Hematopoietic multipotent progenitor cell treated with erythropoietin and hydrocortisone succinate and interleukin-3 and kit ligand, for 17 days (in vitro differentiated cells): ENCODE data around the gene GLYATL1.

ENCODE experiments used
- DNase-seq: peaks from one replicate; pipeline ENCODE4 v3.0.0-alpha.2; 2015; ENCODE audit warnings: low spot score

Gene GLYATL1

DNA sequence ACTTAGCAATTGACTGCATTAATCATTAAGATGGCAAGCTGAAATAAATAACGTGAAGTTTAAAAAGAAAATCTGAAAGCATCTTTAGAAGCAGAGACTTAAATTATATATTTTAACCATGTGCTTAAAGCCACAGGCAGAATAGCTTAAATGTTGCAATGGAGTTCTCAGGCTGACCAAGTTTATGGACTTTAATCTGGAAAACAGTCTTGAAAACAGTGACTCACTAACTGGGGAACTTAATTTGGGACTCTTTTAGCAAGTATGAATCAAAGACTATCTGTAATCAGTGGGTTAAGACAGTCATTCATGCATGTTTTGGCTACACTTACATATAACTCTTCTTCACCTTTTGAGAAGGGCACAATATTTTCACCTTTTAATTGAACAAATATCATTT is 12.6 kb upstream of the GLYATL1 start:
- no peak for DNase-seq

- no peak for DNase-seq
These were observed 11.7 kb upstream of the GLYATL1 start for GRCh38 chr11:58927393-58928106.

DNA sequence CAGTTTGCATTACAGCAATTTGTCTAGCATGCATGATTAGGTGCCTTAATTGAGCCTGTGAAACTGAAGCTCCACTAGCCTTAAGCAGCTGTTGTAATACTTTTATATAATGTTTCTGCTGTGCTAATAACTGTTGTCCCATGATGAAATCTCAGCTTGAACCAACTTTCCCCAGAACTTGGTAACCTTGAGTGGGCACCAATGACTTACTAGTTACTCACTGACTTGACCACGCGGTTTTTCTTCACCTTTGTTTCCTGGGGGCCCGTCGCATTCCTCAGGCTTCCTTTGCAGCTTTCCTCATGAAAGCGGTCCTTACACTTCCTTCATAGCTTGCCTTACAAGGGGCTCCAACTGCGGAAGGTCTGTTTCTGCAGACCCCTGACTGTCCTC is 11.2 kb upstream of the GLYATL1 start:
- no peak for DNase-seq

DNA sequence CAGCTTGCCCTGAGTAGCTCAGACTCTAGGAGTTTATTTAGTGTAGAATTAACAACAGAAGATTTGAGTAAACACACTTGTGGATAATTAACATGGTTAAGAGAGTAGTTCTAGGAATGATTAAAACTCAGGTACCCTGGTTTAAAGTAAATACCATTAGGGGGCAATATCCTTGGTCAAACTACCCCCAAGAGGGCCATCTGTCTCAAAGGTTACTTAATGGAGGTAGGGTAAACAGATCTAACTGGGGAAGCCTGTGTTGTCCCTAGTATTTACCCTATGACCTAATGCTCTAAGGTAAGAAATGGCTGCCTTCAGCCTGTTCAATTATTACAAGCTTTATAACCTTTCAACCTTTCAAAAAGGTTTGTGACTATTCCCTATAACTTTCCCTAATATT is 10.6 kb upstream of the GLYATL1 start:
- DNase-seq = no peak

DNA sequence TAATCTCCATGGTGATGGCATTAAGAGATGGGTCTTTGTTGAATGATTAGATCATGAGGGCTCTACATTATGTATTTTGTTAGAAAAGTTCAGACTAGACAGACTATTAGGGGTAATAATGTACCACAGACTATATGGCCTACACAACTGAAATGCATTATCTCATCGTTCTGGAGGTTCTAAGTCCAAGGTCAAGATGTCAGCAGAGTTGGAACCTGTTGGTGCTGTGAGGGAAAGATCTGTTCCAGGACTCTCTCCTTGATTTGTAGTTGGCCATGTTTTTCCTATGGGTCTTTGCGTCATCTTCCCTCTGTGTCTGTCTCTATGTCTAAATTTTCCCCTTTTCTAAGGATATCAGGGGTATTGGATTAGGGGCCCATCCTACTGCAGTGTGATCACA is 8.4 kb upstream of the GLYATL1 start:
- DNase-seq = no peak

DNA sequence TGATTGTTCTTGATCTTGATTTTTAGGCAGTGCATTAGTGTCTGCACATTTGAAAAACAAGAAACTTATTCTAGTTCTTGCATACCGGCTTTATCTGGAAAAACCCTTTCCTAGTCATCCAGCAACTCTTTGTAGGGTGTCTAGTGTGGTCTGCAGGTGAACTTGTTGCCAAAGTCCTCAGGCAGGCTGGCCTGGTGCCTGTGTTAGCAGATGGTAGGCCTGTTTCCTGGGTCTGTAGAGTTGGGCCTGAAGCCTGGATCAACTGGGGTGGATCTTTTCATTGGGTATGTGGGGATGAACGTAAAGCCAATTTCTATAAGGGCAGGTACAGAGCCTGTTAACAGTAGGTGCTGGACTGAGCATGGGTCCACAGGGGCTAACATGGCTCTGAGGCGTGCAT is 5.6 kb upstream of the GLYATL1 start:
- DNase-seq = no peak

- no peak for DNase-seq
These were observed 4.3 kb upstream of the GLYATL1 start for GRCh38 chr11:58934945-58935513.

DNA sequence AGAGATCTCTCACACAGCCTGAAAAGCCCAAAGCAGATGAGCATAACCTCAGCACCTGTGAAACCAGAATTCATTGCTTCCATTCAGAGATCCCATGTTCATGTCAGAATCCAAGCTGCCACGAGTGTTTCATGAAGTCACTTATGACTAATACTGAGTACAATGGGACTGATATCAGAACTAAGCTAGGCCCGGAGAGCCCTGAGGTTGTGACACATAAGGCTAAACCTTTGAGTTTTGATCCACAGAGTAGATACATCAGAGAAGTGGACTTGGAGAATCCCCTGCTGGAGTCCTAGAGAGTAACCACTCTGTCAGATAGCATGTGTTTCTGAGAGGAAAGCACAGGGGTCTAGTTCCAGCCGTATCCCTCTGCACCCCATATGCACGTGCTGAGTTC is 890 bp upstream of the GLYATL1 start:
- DNase-seq = no peak

- DNase-seq = no peak
These were observed 740 bp downstream of the GLYATL1 start for GRCh38 chr11:58940028-58940427.

- no peak for DNase-seq
These were observed 2.5 kb downstream of the GLYATL1 start for GRCh38 chr11:58941838-58942237.

DNA sequence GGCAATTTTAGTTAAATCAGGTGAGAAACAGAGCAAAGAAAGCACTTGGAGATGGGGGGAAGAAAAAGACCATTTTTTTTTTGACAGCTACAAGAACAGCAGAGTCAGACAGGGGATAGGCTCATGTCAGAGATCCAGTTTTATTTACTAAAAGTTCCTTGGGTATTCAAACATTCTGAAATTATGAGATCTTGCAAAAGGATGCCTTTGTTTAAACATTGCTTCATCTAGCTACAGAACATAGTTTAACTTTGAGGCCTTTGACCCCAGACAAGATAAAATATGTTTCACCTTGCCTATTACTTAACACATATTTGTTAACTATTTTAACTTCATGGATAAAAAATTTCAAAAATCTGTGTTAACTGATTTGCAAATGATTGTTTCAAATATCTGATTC is 6.4 kb downstream of the GLYATL1 start:
- no peak for DNase-seq

DNA sequence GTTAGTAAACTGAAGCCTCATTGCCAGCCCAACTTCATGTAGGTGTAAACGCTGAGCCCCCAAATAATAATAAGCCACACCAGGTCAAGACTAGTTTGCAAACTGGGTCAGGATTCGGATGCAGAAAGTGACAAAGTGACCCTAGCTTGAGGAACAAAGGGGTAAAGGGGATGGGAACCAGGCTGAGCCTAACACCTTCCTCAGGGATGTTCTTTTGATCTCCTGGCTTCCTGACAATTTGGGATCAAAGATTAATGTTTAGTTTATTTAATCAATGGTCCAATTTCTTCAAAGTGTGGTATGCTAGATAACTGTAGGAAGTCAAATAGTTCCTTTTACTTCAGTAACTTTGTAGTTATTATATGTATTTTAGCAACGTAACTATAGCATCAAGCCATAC is 9.9 kb downstream of the GLYATL1 start:
- DNase-seq = no peak

DNA sequence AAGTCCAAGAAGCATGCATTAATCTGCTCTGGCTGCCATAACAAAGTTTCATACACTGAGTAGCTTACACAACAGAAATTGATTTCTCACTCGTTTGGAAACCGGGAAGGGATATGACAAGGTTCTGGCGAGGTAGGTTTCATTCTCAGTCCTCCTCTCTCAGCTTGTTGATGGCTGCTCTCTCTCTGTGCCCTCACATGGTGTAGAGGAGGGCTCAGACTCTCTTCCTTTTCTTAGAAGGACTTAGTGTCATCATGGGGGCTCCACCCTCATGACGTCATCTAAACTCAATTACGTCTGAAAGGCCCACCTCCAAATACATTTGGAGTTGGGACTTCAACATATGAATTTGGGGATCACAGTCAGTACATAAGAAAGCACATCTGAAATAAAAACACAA is 18.6 kb downstream of the GLYATL1 start:
- DNase-seq = no peak

GRCh38 chr11:58958500-58958899 is 19.2 kb downstream of the GLYATL1 start:
- DNase-seq = peak; percentile 43

- no peak for DNase-seq
These were observed 24.3 kb downstream of the GLYATL1 start for GRCh38 chr11:58963551-58964104.

DNA sequence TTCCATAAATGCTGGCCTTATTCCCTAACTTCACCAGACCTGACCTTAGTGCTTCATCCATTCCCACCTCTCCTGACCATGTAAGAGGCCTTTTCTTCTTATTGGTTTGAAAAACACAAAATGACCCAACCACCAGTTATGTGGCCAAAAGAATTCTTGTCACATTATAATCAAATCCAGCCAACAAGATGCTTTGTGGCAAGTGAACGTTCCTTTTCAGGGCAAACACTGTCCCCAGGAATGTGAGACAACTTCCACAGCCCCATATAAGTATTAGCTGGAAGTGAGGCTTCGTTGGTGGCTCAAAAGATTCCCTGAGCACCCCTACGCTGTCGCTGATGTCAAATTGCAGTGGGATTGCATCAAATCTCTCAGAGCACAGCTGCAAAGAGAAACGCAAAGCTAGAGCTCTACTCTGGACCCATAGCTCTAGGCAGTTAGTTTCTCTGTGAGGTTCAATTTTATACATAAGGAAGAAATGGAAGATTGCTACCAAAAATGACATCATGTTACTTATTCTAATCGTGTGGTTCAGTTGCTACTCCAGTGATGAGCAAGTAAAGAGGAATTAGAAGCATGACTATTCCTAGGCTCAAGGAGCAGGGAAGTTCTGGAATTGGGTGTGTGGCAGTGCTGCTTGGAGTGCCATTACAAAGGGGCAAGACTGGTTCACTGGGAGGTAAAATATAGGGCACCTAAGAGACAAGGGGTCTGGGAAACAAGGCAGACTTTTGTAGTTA is 26.1 kb downstream of the GLYATL1 start:
- no peak for DNase-seq

DNA sequence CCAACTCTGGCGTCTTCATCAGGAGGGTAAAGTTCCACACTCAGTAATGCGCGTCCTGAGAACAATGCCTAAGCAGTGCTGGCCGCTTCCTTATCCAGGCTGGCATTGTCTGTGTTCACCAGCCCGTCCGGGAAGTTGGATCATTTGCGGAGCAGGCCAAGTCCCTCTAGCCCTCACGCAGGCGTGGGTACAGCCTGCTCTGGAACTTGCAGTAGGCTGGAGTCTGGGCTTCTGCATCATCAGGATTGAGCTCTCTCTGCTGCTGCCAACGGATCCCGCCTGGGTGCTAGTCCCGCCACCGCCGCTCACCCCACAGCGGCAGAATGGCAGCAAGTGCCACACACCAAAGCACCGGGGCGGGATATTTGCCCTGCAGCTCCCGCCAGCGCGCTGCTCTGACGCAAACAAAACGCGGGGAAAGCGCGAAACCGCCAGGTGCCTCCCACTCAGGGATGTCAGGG is 29.0 kb downstream of the GLYATL1 start:
- DNase-seq = no peak

- no peak for DNase-seq
These were observed 38.2 kb downstream of the GLYATL1 start for GRCh38 chr11:58977470-58977869.

DNA sequence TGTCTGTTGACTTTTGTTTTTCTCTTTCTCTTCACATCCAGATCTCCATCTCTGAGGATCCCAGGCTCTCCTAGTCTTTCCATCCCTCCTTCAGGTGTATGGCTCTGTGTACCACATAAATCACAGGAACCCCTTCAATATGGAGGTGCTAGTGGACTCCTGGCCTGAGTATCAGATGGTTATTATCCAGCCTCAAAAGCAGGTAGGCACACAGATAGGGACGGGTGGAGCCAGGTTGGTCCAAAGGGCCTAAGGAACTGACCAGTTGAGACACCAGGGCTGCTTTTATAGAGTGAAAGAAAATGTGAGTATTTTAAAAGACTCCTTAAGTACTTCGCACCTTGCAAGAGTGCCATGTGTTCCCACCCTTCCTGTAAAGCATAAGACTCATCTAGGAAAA is 39.9 kb downstream of the GLYATL1 start:
- no peak for DNase-seq

DNA sequence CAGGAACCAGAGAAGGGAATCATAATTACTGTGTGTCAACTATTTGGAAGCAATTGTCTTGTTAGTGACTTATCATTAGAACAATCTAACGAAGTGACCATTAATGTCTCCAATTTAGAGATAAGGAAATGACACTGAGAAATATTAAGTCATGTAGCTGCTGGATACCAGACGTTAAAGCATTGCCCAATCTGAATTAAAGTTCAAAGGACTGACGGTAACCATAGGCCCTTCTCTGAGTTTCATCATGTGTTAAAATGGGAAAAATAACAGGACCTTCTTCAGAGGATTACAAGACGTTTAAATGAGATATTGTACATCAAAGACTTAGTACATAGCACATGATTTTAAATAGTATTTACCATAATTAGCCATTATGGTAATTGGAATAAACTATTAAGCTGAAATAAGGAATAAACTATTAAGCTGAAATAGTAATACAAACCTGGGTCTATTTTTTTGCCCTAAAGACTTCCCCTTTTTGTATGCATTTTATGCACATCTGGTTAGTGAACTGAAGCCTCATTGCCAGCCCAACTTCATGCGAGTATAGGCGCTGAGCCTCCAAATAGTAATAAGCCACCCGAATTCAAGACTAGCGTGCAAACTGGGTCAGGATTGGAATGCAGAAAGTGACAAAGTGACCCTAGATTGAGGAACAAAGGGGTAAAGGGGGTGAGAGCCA is 41.0 kb downstream of the GLYATL1 start:
- DNase-seq = no peak

GRCh38 chr11:58992489-58992888 is 53.2 kb downstream of the GLYATL1 start:
- no peak for DNase-seq

DNA sequence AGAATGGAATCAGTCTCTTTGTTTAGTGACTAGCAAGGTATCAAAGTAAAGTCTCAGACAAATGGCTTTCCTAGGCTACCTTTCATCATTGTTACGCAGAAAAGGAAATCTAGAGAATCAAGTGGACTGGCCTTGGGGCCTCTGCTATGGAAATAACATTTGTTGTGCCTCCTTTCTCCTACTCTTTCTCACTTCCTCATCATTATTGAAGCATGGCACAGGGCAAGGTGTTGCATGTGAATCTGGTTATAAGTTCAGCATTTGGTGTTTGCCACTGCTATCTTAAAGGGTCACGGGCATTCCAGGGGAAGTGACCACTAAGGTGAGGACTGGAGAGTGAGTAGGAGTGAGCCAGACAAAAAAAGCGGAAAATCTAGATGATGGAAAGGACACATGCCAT is 54.9 kb downstream of the GLYATL1 start:
- no peak for DNase-seq
